ENCODE measurements around the gene IRF4.

Gene IRF4

DNA sequence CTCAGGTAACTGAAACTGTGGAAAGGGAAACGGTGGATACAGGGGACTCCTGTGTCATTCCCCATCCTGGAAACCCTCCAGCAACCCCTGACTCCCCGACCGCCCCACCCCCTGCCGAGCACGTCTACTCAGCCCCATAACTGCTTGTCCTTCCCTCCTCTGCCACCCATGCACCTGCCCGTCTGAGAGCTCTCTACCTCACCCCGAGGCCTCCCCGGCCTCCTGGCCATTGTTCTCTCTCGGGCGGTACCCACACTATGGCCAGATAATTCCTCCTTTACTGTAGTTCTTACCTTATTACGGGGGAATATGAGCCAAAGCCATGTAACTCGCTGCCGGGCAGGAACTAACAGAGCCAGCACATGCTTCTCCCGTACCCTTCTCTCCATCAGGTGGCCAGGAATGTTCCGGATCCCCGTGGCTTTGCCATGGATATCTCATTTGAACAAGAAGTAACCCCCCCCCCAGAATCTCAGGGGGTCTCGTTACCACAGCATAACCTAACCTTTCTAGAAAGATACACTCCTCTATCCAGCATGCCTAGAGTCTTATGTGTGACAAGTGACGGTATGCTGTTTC is 4.8 kb upstream of the IRF4 start:
- H3K27me3 Mint-ChIP-seq: peaks cover 19 to 68% of the 10 kb centered on the region in 2 donors
- DNase-seq: no peak
- no peak for ATAC-seq (replicated peaks)
- no peak overlapping the region for H3K4me3 Mint-ChIP-seq
- H3K4me1 Mint-ChIP-seq (ENCODE audit: low read depth in 2 of 2): peaks cover 11 to 20% of the 10 kb centered on the region in 2 donors
- no peak overlapping the region for H3K27ac Mint-ChIP-seq
- no peaks in the 10 kb centered on the region for H3K9me3 Mint-ChIP-seq
- H3K36me3 Mint-ChIP-seq (ENCODE audit: insufficient read depth): peaks cover 3% of the 10 kb centered on the region

GRCh38 chr6:387293-387741 is 4.2 kb upstream of the IRF4 start:
- H3K27ac Mint-ChIP-seq: no peak overlapping the region
- H3K4me3 Mint-ChIP-seq: no peak overlapping the region
- peaks cover 11 to 20% of the 10 kb centered on the region in 2 donors for H3K4me1 Mint-ChIP-seq (ENCODE audit: low read depth in 2 of 2)
- no peaks in the 10 kb centered on the region for H3K9me3 Mint-ChIP-seq
- H3K27me3 Mint-ChIP-seq: peaks cover 17 to 63% of the 10 kb centered on the region in 2 donors
- no peak for DNase-seq
- ATAC-seq (replicated peaks): no peak
- H3K36me3 Mint-ChIP-seq (ENCODE audit: insufficient read depth): peaks cover 4% of the 10 kb centered on the region

DNA sequence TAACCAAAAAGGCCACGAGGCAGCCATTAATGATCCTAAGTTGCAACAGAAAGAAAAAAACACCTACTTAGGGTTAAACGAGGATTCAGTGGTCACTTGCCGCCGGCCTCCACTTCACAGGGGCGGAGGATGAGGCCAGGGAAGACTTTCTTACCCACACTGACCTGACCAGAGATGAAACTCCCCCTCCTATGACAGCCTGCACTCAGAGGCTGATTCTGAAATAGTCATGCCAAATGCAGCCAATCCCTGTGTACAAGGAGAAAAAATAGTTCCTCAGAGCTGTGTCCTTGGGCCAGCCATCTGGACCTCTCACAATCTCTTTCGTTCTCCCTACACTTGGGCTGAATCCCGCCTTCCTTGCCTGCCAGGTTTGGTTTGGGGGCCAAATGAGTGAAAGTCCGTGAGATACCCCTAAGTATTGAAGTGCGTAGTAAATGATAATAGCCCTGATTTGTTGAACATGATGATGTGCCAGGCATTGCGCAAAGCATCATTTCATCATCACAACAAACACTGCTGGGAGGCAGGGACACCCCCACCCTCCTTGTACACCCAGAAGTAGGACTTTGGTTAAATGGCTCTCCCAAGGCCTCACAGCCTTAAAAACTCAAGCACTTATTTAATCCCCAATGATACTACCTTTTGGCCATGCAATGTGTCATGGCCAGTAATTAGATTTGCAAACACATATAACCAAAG is 3.2 kb upstream of the IRF4 start:
- H3K27me3 Mint-ChIP-seq: peaks cover 10 to 55% of the 10 kb centered on the region in 2 donors
- H3K9me3 Mint-ChIP-seq: no peaks in the 10 kb centered on the region
- peaks cover 4% of the 10 kb centered on the region for H3K36me3 Mint-ChIP-seq (ENCODE audit: insufficient read depth)
- DNase-seq (no peak), ATAC-seq (replicated peaks) (no peak)
- H3K4me3 Mint-ChIP-seq: no peak overlapping the region
- H3K27ac Mint-ChIP-seq: no peak overlapping the region
- H3K4me1 Mint-ChIP-seq (ENCODE audit: low read depth in 2 of 2): peaks cover 13 to 20% of the 10 kb centered on the region in 2 donors

DNA sequence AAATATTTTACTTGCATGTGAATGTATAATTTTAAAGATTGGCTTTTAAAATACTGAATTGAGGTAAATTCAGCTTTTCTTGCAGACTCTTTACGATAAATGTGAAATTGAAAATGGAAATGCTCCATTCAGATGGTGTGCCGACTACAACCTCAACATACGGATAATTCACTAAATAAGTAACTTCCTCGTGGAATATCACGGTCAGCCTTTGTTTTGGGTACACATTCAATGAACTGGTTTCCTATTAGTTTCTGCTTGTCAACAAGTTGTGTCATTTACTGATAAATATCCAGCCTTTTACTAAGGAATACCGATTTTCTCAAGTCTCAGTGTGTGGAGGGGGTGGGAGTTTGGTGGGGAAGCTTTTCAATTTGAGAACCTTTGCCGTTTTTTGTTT is 2.4 kb upstream of the IRF4 start:
- H3K9me3 Mint-ChIP-seq: no peaks in the 10 kb centered on the region
- peaks cover 7% of the 10 kb centered on the region for H3K36me3 Mint-ChIP-seq (ENCODE audit: insufficient read depth)
- DNase-seq (no peak), ATAC-seq (replicated peaks) (no peak)
- peak overlapping the region; percentile 19 to 90 for H3K4me3 Mint-ChIP-seq
- peaks cover 11 to 55% of the 10 kb centered on the region in 2 donors for H3K27me3 Mint-ChIP-seq
- peaks cover 18 to 26% of the 10 kb centered on the region in 2 donors for H3K4me1 Mint-ChIP-seq (ENCODE audit: low read depth in 2 of 2)
- H3K27ac Mint-ChIP-seq: no peak overlapping the region

GRCh38 chr6:389622-390021 is 1.9 kb upstream of the IRF4 start:
- Mint-ChIP-seq H3K36me3 (ENCODE audit: insufficient read depth) (peaks cover 9% of the 10 kb centered on the region), H3K4me1 (ENCODE audit: low read depth in 2 of 2) (peaks cover 18 to 28% of the 10 kb centered on the region in 2 donors), H3K4me3 (peak overlapping the region; percentile 19 to 90), H3K9me3 (no peaks in the 10 kb centered on the region), H3K27me3 (peaks cover 7 to 52% of the 10 kb centered on the region in 2 donors), H3K27ac (no peak overlapping the region)
- peak in 1 of 3 experiments; percentile 15 for DNase-seq
- peak; percentile 49 for ATAC-seq (replicated peaks)

DNA sequence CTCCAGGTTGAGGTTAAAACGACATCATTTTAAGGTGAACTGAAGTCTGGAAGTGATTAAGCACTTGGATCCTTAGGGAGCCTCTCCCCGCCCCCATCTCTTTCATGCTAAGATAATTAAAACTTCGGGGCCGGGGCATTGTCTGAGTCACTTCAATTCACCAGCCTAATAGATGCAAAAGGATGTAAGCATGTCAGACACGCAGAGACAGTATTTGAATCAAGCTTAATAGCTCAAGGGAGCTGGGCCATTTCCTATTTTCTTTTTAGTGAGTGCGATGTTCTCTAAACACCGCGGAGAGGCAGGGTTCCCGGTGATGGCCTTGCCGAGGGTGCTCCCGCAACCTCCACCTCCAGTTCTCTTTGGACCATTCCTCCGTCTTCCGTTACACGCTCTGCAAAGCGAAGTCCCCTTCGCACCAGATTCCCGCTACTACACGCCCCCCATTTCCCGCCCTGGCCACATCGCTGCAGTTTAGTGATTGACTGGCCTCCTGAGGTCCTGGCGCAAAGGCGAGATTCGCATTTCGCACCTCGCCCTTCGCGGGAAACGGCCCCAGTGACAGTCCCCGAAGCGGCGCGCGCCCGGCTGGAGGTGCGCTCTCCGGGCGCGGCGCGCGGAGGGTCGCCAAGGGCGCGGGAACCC is 516 bp upstream of the IRF4 start:
- DNase-seq (peak in 1 of 3 experiments; percentile 21), ATAC-seq (replicated peaks) (peak; percentile 27)
- Mint-ChIP-seq H3K27me3 (peaks cover 7 to 38% of the 10 kb centered on the region in 2 donors), H3K4me1 (ENCODE audit: low read depth in 2 of 2) (peaks cover 18 to 28% of the 10 kb centered on the region in 2 donors), H3K27ac (no peak overlapping the region), H3K36me3 (ENCODE audit: insufficient read depth) (peaks cover 12% of the 10 kb centered on the region), H3K4me3 (peak overlapping the region; percentile 85 to 90), H3K9me3 (no peaks in the 10 kb centered on the region)

GRCh38 chr6:392441-393390 is 1.2 kb downstream of the IRF4 start:
- peaks cover 15% of the 10 kb centered on the region for H3K36me3 Mint-ChIP-seq (ENCODE audit: insufficient read depth)
- ATAC-seq (replicated peaks) (peak; percentile 49), DNase-seq (peak in 1 of 3 experiments; percentile 40)
- no peak overlapping the region for H3K27ac Mint-ChIP-seq
- peaks cover 18 to 28% of the 10 kb centered on the region in 2 donors for H3K4me1 Mint-ChIP-seq (ENCODE audit: low read depth in 2 of 2)
- peak overlapping the region; percentile 85 to 90 for H3K4me3 Mint-ChIP-seq
- H3K9me3 Mint-ChIP-seq: no peaks in the 10 kb centered on the region
- peaks cover 7 to 29% of the 10 kb centered on the region in 2 donors for H3K27me3 Mint-ChIP-seq

DNA sequence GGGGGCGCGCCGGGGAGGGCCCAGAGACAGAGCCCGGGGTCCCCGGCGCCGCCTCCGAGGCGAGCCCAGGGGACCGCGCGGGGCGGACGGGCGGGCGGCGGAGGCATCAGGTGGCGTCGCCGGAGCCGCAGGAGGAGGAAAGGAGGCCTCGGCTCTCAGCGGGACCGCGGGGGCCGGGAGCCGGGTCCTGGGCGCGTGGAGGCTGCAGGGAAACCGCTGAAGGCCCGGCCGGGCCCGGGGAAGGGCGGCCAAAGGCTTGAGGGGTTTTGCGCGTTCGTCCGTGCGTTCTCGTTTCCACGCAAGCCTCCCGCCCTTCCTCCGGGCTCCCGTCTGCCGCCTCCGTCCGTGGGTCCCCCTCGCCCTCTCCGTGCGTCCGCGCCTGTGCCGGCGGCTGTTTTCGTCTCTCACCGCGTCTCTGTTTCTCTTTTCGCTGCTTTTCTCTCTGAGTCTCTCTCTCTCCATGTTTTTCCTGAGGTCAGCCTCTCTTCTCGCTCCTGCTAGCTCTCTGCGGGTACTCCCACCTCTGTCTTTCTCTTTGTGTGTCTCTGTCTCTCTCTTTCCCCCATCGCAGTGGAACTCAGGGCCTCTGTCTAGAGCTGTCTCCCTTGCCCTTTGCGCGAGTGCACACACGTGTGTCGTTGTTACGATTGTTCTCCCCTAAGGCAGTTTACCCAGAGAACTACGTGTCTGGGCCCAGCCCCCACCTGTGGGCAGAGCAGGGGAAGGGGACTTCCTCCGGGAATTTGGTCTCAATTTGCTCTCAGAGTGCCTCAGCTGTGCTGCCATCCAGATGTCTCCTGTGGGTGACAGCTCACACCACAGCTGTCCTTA is 2.1 kb downstream of the IRF4 start:
- DNase-seq (no peak), ATAC-seq (replicated peaks) (peak; percentile 9)
- Mint-ChIP-seq H3K4me3 (peak overlapping the region; percentile 85 to 90), H3K4me1 (ENCODE audit: low read depth in 2 of 2) (peaks cover 18 to 28% of the 10 kb centered on the region in 2 donors), H3K9me3 (no peaks in the 10 kb centered on the region), H3K27me3 (peaks cover 7 to 20% of the 10 kb centered on the region in 2 donors), H3K27ac (peak overlapping the region; percentile 3 to 73), H3K36me3 (ENCODE audit: insufficient read depth) (peaks cover 15% of the 10 kb centered on the region)

DNA sequence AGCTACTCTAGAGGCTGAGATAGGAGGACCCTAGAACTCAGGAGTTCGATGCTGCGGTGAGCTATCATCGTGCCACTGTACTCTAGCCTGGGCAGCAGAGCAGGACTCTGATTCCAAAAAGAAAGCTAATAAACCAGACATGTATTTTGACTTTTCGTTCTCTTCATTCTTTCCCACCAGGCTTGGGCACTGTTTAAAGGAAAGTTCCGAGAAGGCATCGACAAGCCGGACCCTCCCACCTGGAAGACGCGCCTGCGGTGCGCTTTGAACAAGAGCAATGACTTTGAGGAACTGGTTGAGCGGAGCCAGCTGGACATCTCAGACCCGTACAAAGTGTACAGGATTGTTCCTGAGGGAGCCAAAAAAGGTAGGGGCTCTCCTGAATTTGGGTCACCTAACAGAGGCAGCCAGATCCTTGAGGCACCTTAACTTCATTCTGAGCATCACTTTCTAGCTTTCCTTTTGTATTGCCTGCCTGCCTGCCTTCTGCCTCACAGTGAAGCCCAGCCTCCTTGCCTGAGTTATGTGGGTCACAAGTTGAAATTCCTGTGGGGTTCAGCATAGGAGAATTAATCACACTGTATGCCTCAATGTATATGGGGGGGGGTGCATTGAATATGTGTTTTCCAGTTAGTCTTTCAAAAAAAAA is 3.2 kb downstream of the IRF4 start:
- ATAC-seq (replicated peaks) (no peak), DNase-seq (no peak)
- Mint-ChIP-seq H3K27me3 (peaks cover 7 to 17% of the 10 kb centered on the region in 2 donors), H3K9me3 (no peaks in the 10 kb centered on the region), H3K27ac (no peak overlapping the region), H3K36me3 (ENCODE audit: insufficient read depth) (peaks cover 22% of the 10 kb centered on the region), H3K4me1 (ENCODE audit: low read depth in 2 of 2) (peaks cover 13 to 26% of the 10 kb centered on the region in 2 donors), H3K4me3 (peak overlapping the region; percentile 85 to 90)

GRCh38 chr6:395432-396125 is 4.0 kb downstream of the IRF4 start:
- Mint-ChIP-seq H3K9me3 (no peaks in the 10 kb centered on the region), H3K4me1 (ENCODE audit: low read depth in 2 of 2) (peaks cover 12 to 22% of the 10 kb centered on the region in 2 donors), H3K27ac (no peak overlapping the region), H3K27me3 (peaks cover 7 to 17% of the 10 kb centered on the region in 2 donors), H3K36me3 (ENCODE audit: insufficient read depth) (peaks cover 29% of the 10 kb centered on the region), H3K4me3 (no peak overlapping the region)
- no peak for DNase-seq
- no peak for ATAC-seq (replicated peaks)

DNA sequence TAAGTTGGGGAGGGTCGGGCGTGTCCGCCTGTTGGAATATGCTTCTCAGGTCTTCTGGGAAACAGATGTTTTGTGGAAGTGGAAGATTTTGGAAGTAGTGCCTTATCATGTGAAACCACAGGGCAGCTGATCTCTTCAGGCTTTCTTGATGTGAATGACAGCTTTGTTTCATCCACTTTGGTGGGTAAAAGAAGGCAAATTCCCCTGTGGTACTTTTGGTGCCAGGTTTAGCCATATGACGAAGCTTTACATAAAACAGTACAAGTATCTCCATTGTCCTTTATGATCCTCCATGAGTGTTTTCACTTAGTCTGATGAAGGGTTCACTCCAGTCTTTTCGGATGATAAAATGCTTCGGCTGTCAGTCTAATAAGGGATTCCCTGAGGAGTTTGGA is 4.6 kb downstream of the IRF4 start:
- no peaks in the 10 kb centered on the region for H3K9me3 Mint-ChIP-seq
- no peak for ATAC-seq (replicated peaks)
- no peak overlapping the region for H3K27ac Mint-ChIP-seq
- no peak for DNase-seq
- peaks cover 10 to 17% of the 10 kb centered on the region in 2 donors for H3K4me1 Mint-ChIP-seq (ENCODE audit: low read depth in 2 of 2)
- H3K27me3 Mint-ChIP-seq: peaks cover 7 to 17% of the 10 kb centered on the region in 2 donors
- peaks cover 30% of the 10 kb centered on the region for H3K36me3 Mint-ChIP-seq (ENCODE audit: insufficient read depth)
- H3K4me3 Mint-ChIP-seq: no peak overlapping the region

Data from effector memory CD8-positive, alpha-beta T cell (primary cell).